ENCODE results near the gene TMEM234. TPM values are rescaled to one million over a fixed set of nuclear protein-coding genes. Genes with fewer than 3 reads are reported as not detected.

TMEM234 gene
- total and polyA plus RNA-seq, 2 of the 4 experiments (the other 2 are of a cell fraction): 10.8 to 22.7 TPM

DNA sequence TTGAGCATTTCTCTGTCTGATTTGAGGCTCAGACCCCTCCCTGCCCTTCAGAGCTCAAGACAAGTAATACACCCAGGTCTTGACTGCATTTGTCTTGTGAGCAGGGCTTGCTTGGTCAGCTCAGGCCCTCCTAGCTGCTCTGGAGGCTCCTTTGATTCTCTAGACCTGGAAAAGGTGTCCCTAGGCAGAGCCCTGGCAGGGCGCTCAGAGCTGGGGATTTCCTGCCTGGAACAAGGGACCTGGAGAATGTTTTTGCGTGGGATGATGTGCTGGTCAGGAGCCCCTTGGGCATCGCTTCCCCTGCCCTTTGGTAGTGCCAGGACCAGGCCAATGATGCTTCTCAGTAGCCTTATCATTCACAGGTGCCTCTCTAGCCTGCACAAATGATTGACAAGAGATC lies 26.6 kb downstream of the TMEM234 start:
- H4K8ac ChIP-seq (ENCODE audit: low read depth in 2 of 2, low read length in 2 of 2): no peak overlapping the region
- H2AK5ac ChIP-seq (ENCODE audit: low read depth, low read length): no peak overlapping the region
- H4K91ac ChIP-seq (ENCODE audit: insufficient read depth, low read depth, low read length): no peak overlapping the region
- H2AFZ ChIP-seq (replicated peaks; ENCODE audit: low read length, poor library complexity): no peak overlapping the region
- 92% methylated on average over 2 of the region's 3 CpGs; no CpG with 5 or more reads in 1 of the 2 experiments for WGBS, 2 experiments (ENCODE audit: extremely low coverage in 2 of 2, insufficient read length in 1 of 2)
- H4K20me1 ChIP-seq (ENCODE audit: insufficient read depth, low read length): peaks cover 23% of the 10 kb centered on the region
- H4K5ac ChIP-seq (ENCODE audit: low read depth, low read length): no peak overlapping the region
- no peaks in the 10 kb centered on the region for H3K27me3 ChIP-seq (ENCODE audit: control insufficient read depth, insufficient read depth, low read length)
- H2BK5ac ChIP-seq (ENCODE audit: low read depth, low read length, poor library complexity, severe bottlenecking): no peak overlapping the region
- H3K4me1 ChIP-seq (ENCODE audit: control insufficient read depth, insufficient read depth, low read length): peaks cover 26% of the 10 kb centered on the region
- dilution Hi-C loops (cut with HindIII; ENCODE audit: low sequenced_read_pairs, unreplicated experiment): no loop called here
- ATAC-seq (ENCODE audit: low read depth) (no peak), DNase-seq (no peak)
- H3K9me1 ChIP-seq (ENCODE audit: insufficient read depth, low read length): peaks cover 13% of the 10 kb centered on the region; the same call in 1 of the 2 replicates
- ChIA-PET POLR2A (ENCODE audit: unreplicated experiment) (no interaction called here), CTCF (interaction anchor here (1.8 kb wide), 1 partner anchor 20 kb away, joined by 6 read pairs; no protein-coding TSS in a partner anchor)
- H3K79me1 ChIP-seq (ENCODE audit: low read depth in 1 of 2, low read length in 2 of 2): peaks cover 17 to 68% of the 10 kb centered on the region in 2 experiments
- no peak overlapping the region for H2BK120ac ChIP-seq (ENCODE audit: low read depth, low read length)
- no peak overlapping the region for H3K27ac ChIP-seq (ENCODE audit: insufficient read depth, low read length)
- no peak overlapping the region for H2BK15ac ChIP-seq (ENCODE audit: low read depth, low read length)
- no peak overlapping the region for H3K18ac ChIP-seq (ENCODE audit: low read depth, low read length)
- no peak overlapping the region for H2BK20ac ChIP-seq (ENCODE audit: low read depth, low read length)
- no peak overlapping the region for H3K56ac ChIP-seq (ENCODE audit: extremely low read depth, insufficient read depth, low read length)
- peaks cover 75% of the 10 kb centered on the region for H3K36me3 ChIP-seq (ENCODE audit: control insufficient read depth, insufficient read depth, low read length)
- in situ Hi-C loops (cut with MboI; ENCODE audit: low sequenced_read_pairs): no loop called here
- H3K23ac ChIP-seq (ENCODE audit: low read depth, low read length): no peak overlapping the region
- H2AK9ac ChIP-seq (replicated peaks; ENCODE audit: low read depth, low read length, poor library complexity): no peak overlapping the region
- H3K4me2 ChIP-seq (ENCODE audit: low read depth, low read length): no peak overlapping the region
- H3K9me3 ChIP-seq (ENCODE audit: control insufficient read depth, insufficient read depth, low read length): no peaks in the 10 kb centered on the region
- no peak overlapping the region for H3K9ac ChIP-seq (ENCODE audit: low read depth, low read length)
- TF ChIP-seq CHD1 (IDR thresholded peaks at IDR 0.05; ENCODE audit: low read depth, low read length): no peak
- H3K4ac ChIP-seq (ENCODE audit: low read depth, low read length): no peak overlapping the region
- BruUV-seq (replicated peaks): no TSS peak
- H3K4me3 ChIP-seq (ENCODE audit: insufficient read depth, low read depth, low read length): no peak overlapping the region
- no peak overlapping the region for H3K14ac ChIP-seq (replicated peaks; ENCODE audit: low read depth, low read length)
- intact Hi-C loops (cut with micrococcal nuclease): no loop called here
